Colonic mucosa (tissue), 4 donors: ENCODE measurements around the gene EYA3. TPM values are rescaled to one million over a fixed set of nuclear protein-coding genes. Genes with fewer than 3 reads are reported as not detected.

Experiments used
- DNase-seq: peaks from one replicate; pipeline ENCODE4 v3.0.0-alpha.2; 2020
- H3K27ac ChIP-seq: fragments of 200-600 bp; one replicate; pipeline ENCODE4 v1.8.0; 2021
- H3K27me3 ChIP-seq: fragments of 200-600 bp; one replicate; pipeline ENCODE4 v1.8.0; 2021
- H3K36me3 ChIP-seq: fragments of 200-600 bp; one replicate; pipeline ENCODE4 v1.8.0; 2021
- H3K4me1 ChIP-seq: fragments of 200-600 bp; one replicate; pipeline ENCODE4 v1.8.0; 2021; ENCODE audit warnings: mild to moderate bottlenecking
- H3K4me3 ChIP-seq: fragments of 200-600 bp; one replicate; pipeline ENCODE4 v1.8.0; 2021
- H3K9ac ChIP-seq, 2 donors: one replicate each; pipeline ENCODE4 v1.7.0; 2013; ENCODE audit warnings: control low read depth in 2 of 2, low read depth in 2 of 2, low read length in 2 of 2
- H3K9me3 ChIP-seq: fragments of 200-600 bp; one replicate; pipeline ENCODE4 v1.8.0; 2021
- CTCF ChIP-seq: fragments of 200-600 bp; IDR thresholded peaks from one replicate; pipeline ENCODE4 v1.8.0; 2022; ENCODE audit warnings: antibody characterized with exemption, mild to moderate bottlenecking
- intact Hi-C: fragments of 100-400 bp; cut with DNase I; formaldehyde crosslinking; loops from one replicate; pipeline ENCODE4 v1.14.1; 2022
- total RNA-seq, 2 donors: library from RNA; stranded (reverse); fragmentation: NEBNext Ultra II Directional in 1 of 2; extraction: Animal tissue kit (Norgen Biotek cat#: 25700) in 1 of 2; gene quantifications; one replicate each; pipeline ENCODE4 v1.2.1, GENCODE V29; 2021
- donor health status: healthy.
- donor health status: DM: no; HTN: no; CAD: no.
- donor health status: DM: no; HTN: no; CAD: no.

EYA3 gene
- total RNA-seq, 2 donors from 2014 or later: 21.8 to 27.6 TPM

- intact Hi-C loops: no loop called here
- no peaks in the 10 kb centered on the region for H3K36me3 ChIP-seq
- H3K27me3 ChIP-seq: no peaks in the 10 kb centered on the region
- H3K9me3 ChIP-seq: no peaks in the 10 kb centered on the region
- no peak overlapping the region for H3K4me3 ChIP-seq
- no peak for DNase-seq
- no peaks in the 10 kb centered on the region for H3K4me1 ChIP-seq
- H3K27ac ChIP-seq: no peak overlapping the region
- no peak overlapping the region for H3K9ac ChIP-seq
- TF ChIP-seq CTCF: no peak
Observed at GRCh38 chr1:27954186-27954585, 134.2 kb downstream of the EYA3 start.

GRCh38 chr1:27952147-27952546 is 136.3 kb downstream of the EYA3 start:
- Histone ChIP-seq H3K36me3 (no peaks in the 10 kb centered on the region), H3K27ac (peak overlapping the region; percentile 30), H3K9me3 (no peaks in the 10 kb centered on the region), H3K4me3 (no peak overlapping the region), H3K9ac (no peak overlapping the region), H3K27me3 (no peaks in the 10 kb centered on the region), H3K4me1 (no peaks in the 10 kb centered on the region)
- intact Hi-C loops: no loop called here
- DNase-seq: peak; percentile 63
- TF ChIP-seq CTCF: no peak

- Histone ChIP-seq H3K27me3 (no peaks in the 10 kb centered on the region), H3K9ac (no peak overlapping the region), H3K9me3 (no peaks in the 10 kb centered on the region), H3K4me3 (no peak overlapping the region), H3K36me3 (no peaks in the 10 kb centered on the region), H3K4me1 (no peaks in the 10 kb centered on the region), H3K27ac (peak overlapping the region; percentile 30)
- intact Hi-C loops: no loop called here
- peak; percentile 35 for DNase-seq
- no peak for TF ChIP-seq CTCF
Observed at GRCh38 chr1:27951396-27951795, 137.0 kb downstream of the EYA3 start.

GRCh38 chr1:27949027-27949426 is 139.4 kb downstream of the EYA3 start:
- TF ChIP-seq CTCF: no peak
- Histone ChIP-seq H3K4me3 (no peak overlapping the region), H3K36me3 (no peaks in the 10 kb centered on the region), H3K27me3 (no peaks in the 10 kb centered on the region), H3K9ac (no peak overlapping the region), H3K4me1 (no peaks in the 10 kb centered on the region), H3K9me3 (no peaks in the 10 kb centered on the region), H3K27ac (no peak overlapping the region)
- DNase-seq: no peak
- intact Hi-C loops: no loop called here

GRCh38 chr1:27945020-27945419 is 143.4 kb downstream of the EYA3 start:
- Histone ChIP-seq H3K9ac (no peak overlapping the region), H3K27ac (no peak overlapping the region), H3K27me3 (no peaks in the 10 kb centered on the region), H3K36me3 (no peaks in the 10 kb centered on the region), H3K4me1 (no peaks in the 10 kb centered on the region), H3K9me3 (no peaks in the 10 kb centered on the region), H3K4me3 (no peak overlapping the region)
- intact Hi-C loops: no loop called here
- no peak for DNase-seq
- no peak for TF ChIP-seq CTCF
